ENCODE data around the gene CHTOP. TPM values are rescaled to one million over a fixed set of nuclear protein-coding genes. Genes with fewer than 3 reads are reported as not detected.
"Not testable (repeated sequence)": the region's sequence is repeated elsewhere in the genome, so short reads cannot be mapped to it uniquely, and the experiment has no call there.

CHTOP gene
- polyA plus RNA-seq, 3 donors: 117 to 119 (median 117) TPM

- peak; percentile 74 to 87 (median 77) for DNase-seq (ENCODE audit: low read depth in 3 of 3, low spot score in 2 of 3)
Observed at GRCh38 chr1:153658400-153659174, 24.7 kb downstream of the CHTOP start, which contains the start of gene SNAPIN. TSS of gene SNAPIN (plus strand) at chr1:153658703. CDS start at chr1:153658744, 41 bp downstream.

GRCh38 chr1:153659175-153659534 lies 25.3 kb downstream of the CHTOP start:
- no peak for DNase-seq (ENCODE audit: low read depth in 3 of 3, low spot score in 2 of 3)

- DNase-seq (ENCODE audit: low read depth in 3 of 3, low spot score in 2 of 3): no peak
Observed at GRCh38 chr1:153659656-153660055, 25.8 kb downstream of the CHTOP start.

GRCh38 chr1:153661111-153661708 lies 27.3 kb downstream of the CHTOP start:
- DNase-seq (ENCODE audit: low read depth in 3 of 3, low spot score in 2 of 3): no peak

- DNase-seq (ENCODE audit: low read depth in 3 of 3, low spot score in 2 of 3): no peak
Observed at GRCh38 chr1:153662269-153662668, 28.4 kb downstream of the CHTOP start.

- DNase-seq (ENCODE audit: low read depth in 3 of 3, low spot score in 2 of 3): no peak
Observed at GRCh38 chr1:153663211-153663610, 29.3 kb downstream of the CHTOP start.

GRCh38 chr1:153667439-153667838 lies 33.6 kb downstream of the CHTOP start:
- DNase-seq (ENCODE audit: low read depth in 3 of 3, low spot score in 2 of 3): no peak

GRCh38 chr1:153668672-153669071 lies 34.8 kb downstream of the CHTOP start:
- DNase-seq (ENCODE audit: low read depth in 3 of 3, low spot score in 2 of 3): not testable (repeated sequence)

GRCh38 chr1:153669606-153670005 lies 35.7 kb downstream of the CHTOP start:
- no peak for DNase-seq (ENCODE audit: low read depth in 3 of 3, low spot score in 2 of 3)

- DNase-seq (ENCODE audit: low read depth in 3 of 3, low spot score in 2 of 3): no peak
Observed at GRCh38 chr1:153670257-153670858, 36.5 kb downstream of the CHTOP start.

GRCh38 chr1:153670859-153671627 lies 37.2 kb downstream of the CHTOP start, which contains the start of gene ILF2:
TSS of gene ILF2 (minus strand) at chr1:153670993. CDS start at chr1:153670922, 71 bp downstream.
- DNase-seq (ENCODE audit: low read depth in 3 of 3, low spot score in 2 of 3): peak; percentile 98 to 100 (median 99)

- DNase-seq (ENCODE audit: low read depth in 3 of 3, low spot score in 2 of 3): not testable (repeated sequence)
Observed at GRCh38 chr1:153671628-153672353, 37.9 kb downstream of the CHTOP start.

- DNase-seq (ENCODE audit: low read depth in 3 of 3, low spot score in 2 of 3): no peak
Observed at GRCh38 chr1:153673511-153673910, 39.6 kb downstream of the CHTOP start.

GRCh38 chr1:153677718-153678518 lies 44.1 kb downstream of the CHTOP start:
- DNase-seq (ENCODE audit: low read depth in 3 of 3, low spot score in 2 of 3): no peak

GRCh38 chr1:153678519-153679336 lies 44.9 kb downstream of the CHTOP start, which contains the start of gene NPR1:
TSS of gene NPR1 (plus strand) at chr1:153678688. CDS start at chr1:153679109, 421 bp downstream.
- DNase-seq (ENCODE audit: low read depth in 3 of 3, low spot score in 2 of 3): no peak

- no peak for DNase-seq (ENCODE audit: low read depth in 3 of 3, low spot score in 2 of 3)
Observed at GRCh38 chr1:153679337-153680119, 45.7 kb downstream of the CHTOP start.

- DNase-seq (ENCODE audit: low read depth in 3 of 3, low spot score in 2 of 3): no peak
Observed at GRCh38 chr1:153680120-153680403, 46.2 kb downstream of the CHTOP start.

GRCh38 chr1:153682730-153683129 lies 48.9 kb downstream of the CHTOP start:
- no peak for DNase-seq (ENCODE audit: low read depth in 3 of 3, low spot score in 2 of 3)
